ENCODE results near the gene CFAP97D2.

The CFAP97D2 gene

GRCh38 chr13:114151565-114152284, 27.3 kb upstream of the CFAP97D2 start:
- TF ChIP-seq PATZ1 (CRISPR knock-in tag; IDR thresholded peaks at IDR 0.05; ENCODE audit: borderline replicate concordance) (no peak), GLIS3 (CRISPR knock-in tag; IDR thresholded peaks at IDR 0.05) (no peak), SNAI2 (CRISPR knock-in tag; IDR thresholded peaks at IDR 0.05) (no peak), ZFP30 (CRISPR knock-in tag; IDR thresholded peaks at IDR 0.05) (no peak), PPARA (CRISPR knock-in tag; IDR thresholded peaks at IDR 0.05; ENCODE audit: borderline replicate concordance) (no peak), CSDC2 (CRISPR knock-in tag; IDR thresholded peaks at IDR 0.05) (no peak), TOX (CRISPR knock-in tag; IDR thresholded peaks at IDR 0.05; ENCODE audit: borderline replicate concordance) (no peak), ESRRG (CRISPR knock-in tag; IDR thresholded peaks at IDR 0.05) (no peak), ZNF70 (CRISPR knock-in tag; IDR thresholded peaks at IDR 0.05) (no peak), TCF4 (CRISPR knock-in tag; IDR thresholded peaks at IDR 0.05; ENCODE audit: borderline replicate concordance) (no peak), ZFP3 (CRISPR knock-in tag; IDR thresholded peaks at IDR 0.05) (no peak), CSRNP3 (CRISPR knock-in tag; IDR thresholded peaks at IDR 0.05) (no peak), RARB (CRISPR knock-in tag; IDR thresholded peaks at IDR 0.05) (no peak), ZNF8 (CRISPR knock-in tag; IDR thresholded peaks at IDR 0.05) (no peak)
- TF ChIP-seq, protein P1, sequence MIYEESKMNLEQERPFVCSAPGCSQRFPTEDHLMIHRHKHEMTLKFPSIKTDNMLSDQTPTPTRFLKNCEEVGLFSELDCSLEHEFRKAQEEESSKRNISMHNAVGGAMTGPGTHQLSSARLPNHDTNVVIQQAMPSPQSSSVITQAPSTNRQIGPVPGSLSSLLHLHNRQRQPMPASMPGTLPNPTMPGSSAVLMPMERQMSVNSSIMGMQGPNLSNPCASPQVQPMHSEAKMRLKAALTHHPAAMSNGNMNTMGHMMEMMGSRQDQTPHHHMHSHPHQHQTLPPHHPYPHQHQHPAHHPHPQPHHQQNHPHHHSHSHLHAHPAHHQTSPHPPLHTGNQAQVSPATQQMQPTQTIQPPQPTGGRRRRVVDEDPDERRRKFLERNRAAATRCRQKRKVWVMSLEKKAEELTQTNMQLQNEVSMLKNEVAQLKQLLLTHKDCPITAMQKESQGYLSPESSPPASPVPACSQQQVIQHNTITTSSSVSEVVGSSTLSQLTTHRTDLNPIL (CRISPR knock-in tag; IDR thresholded peaks at IDR 0.05; ENCODE audit: low read depth), result no peak
- no peak for ATAC-seq

- no peak for ATAC-seq
- TF ChIP-seq ZFP30 (CRISPR knock-in tag; IDR thresholded peaks at IDR 0.05), result no peak
- no peak for TF ChIP-seq TOX (CRISPR knock-in tag; IDR thresholded peaks at IDR 0.05; ENCODE audit: borderline replicate concordance)
- TF ChIP-seq ARNTL (CRISPR knock-in tag; IDR thresholded peaks at IDR 0.05; ENCODE audit: borderline replicate concordance, low read depth), result no peak
- TF ChIP-seq, protein P2, sequence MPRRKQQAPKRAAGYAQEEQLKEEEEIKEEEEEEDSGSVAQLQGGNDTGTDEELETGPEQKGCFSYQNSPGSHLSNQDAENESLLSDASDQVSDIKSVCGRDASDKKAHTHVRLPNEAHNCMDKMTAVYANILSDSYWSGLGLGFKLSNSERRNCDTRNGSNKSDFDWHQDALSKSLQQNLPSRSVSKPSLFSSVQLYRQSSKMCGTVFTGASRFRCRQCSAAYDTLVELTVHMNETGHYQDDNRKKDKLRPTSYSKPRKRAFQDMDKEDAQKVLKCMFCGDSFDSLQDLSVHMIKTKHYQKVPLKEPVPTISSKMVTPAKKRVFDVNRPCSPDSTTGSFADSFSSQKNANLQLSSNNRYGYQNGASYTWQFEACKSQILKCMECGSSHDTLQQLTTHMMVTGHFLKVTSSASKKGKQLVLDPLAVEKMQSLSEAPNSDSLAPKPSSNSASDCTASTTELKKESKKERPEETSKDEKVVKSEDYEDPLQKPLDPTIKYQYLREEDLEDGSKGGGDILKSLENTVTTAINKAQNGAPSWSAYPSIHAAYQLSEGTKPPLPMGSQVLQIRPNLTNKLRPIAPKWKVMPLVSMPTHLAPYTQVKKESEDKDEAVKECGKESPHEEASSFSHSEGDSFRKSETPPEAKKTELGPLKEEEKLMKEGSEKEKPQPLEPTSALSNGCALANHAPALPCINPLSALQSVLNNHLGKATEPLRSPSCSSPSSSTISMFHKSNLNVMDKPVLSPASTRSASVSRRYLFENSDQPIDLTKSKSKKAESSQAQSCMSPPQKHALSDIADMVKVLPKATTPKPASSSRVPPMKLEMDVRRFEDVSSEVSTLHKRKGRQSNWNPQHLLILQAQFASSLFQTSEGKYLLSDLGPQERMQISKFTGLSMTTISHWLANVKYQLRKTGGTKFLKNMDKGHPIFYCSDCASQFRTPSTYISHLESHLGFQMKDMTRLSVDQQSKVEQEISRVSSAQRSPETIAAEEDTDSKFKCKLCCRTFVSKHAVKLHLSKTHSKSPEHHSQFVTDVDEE (CRISPR knock-in tag; IDR thresholded peaks at IDR 0.05), result no peak
- no peak for TF ChIP-seq SNAI2 (CRISPR knock-in tag; IDR thresholded peaks at IDR 0.05)
- TF ChIP-seq ESRRG (CRISPR knock-in tag; IDR thresholded peaks at IDR 0.05), result no peak
- TF ChIP-seq, protein P3, sequence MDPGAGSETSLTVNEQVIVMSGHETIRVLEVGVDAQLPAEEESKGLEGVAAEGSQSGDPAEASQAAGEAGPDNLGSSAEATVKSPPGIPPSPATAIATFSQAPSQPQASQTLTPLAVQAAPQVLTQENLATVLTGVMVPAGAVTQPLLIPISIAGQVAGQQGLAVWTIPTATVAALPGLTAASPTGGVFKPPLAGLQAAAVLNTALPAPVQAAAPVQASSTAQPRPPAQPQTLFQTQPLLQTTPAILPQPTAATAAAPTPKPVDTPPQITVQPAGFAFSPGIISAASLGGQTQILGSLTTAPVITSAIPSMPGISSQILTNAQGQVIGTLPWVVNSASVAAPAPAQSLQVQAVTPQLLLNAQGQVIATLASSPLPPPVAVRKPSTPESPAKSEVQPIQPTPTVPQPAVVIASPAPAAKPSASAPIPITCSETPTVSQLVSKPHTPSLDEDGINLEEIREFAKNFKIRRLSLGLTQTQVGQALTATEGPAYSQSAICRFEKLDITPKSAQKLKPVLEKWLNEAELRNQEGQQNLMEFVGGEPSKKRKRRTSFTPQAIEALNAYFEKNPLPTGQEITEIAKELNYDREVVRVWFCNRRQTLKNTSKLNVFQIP (CRISPR knock-in tag; IDR thresholded peaks at IDR 0.05; ENCODE audit: borderline replicate concordance, low read depth), result no peak
- no peak for TF ChIP-seq RARB (CRISPR knock-in tag; IDR thresholded peaks at IDR 0.05)
- no peak for TF ChIP-seq CSDC2 (CRISPR knock-in tag; IDR thresholded peaks at IDR 0.05)
- no peak for TF ChIP-seq ISL1 (CRISPR knock-in tag; IDR thresholded peaks at IDR 0.05)
- TF ChIP-seq ZNF565 (CRISPR knock-in tag; conservative IDR thresholded peaks at IDR 0.05; ENCODE audit: low read depth), result no peak
- TF ChIP-seq BACH2 (CRISPR knock-in tag; IDR thresholded peaks at IDR 0.05; ENCODE audit: borderline replicate concordance), result no peak
- TF ChIP-seq TCF4 (CRISPR knock-in tag; IDR thresholded peaks at IDR 0.05; ENCODE audit: borderline replicate concordance), result no peak
- TF ChIP-seq ZNF70 (CRISPR knock-in tag; IDR thresholded peaks at IDR 0.05), result no peak
Observed at GRCh38 chr13:114152285-114152645, 26.8 kb upstream of the CFAP97D2 start.
